HG03064 (cell line): Measurements from ENCODE around the gene HPD.
"Not testable (repeated sequence)": the region's sequence is repeated elsewhere in the genome, so short reads cannot be mapped to it uniquely, and the experiment has no call there.

Source experiments
- ATAC-seq: cut with Tn5 transposase; IDR thresholded peaks from one replicate; pipeline ENCODE4 v1.9.1; 2021; ENCODE audit warnings: low read depth; ENCODE audit not compliant: unreplicated experiment

The HPD gene

GRCh38 chr12:121801595-121802484 lies 56.8 kb downstream of the HPD start:
- no peak for ATAC-seq

- ATAC-seq = no peak
These were observed 57.7 kb downstream of the HPD start for GRCh38 chr12:121800694-121801594.

- no peak for ATAC-seq
These were observed 58.6 kb downstream of the HPD start for GRCh38 chr12:121799842-121800693.

GRCh38 chr12:121799156-121799841 lies 59.4 kb downstream of the HPD start:
- ATAC-seq = no peak

GRCh38 chr12:121798787-121799155 lies 59.9 kb downstream of the HPD start:
- no peak for ATAC-seq

- ATAC-seq = no peak
These were observed 60.5 kb downstream of the HPD start for GRCh38 chr12:121797937-121798786.

- ATAC-seq = no peak
These were observed 61.6 kb downstream of the HPD start for GRCh38 chr12:121796855-121797751.

- no peak for ATAC-seq
These were observed 63.4 kb downstream of the HPD start for GRCh38 chr12:121795034-121795968.

- peak; percentile 1 for ATAC-seq
These were observed 64.1 kb downstream of the HPD start for GRCh38 chr12:121794534-121795033.

GRCh38 chr12:121793838-121794533 lies 64.7 kb downstream of the HPD start:
- peak; percentile 48 for ATAC-seq

- ATAC-seq = peak; percentile 17
These were observed 65.2 kb downstream of the HPD start, which contains the start of gene RHOF for GRCh38 chr12:121793440-121793837. Gene RHOF, minus strand, starts transcription at chr12:121793688. Its CDS starts 55 bp downstream, at chr12:121793633.

GRCh38 chr12:121792607-121793439 lies 65.8 kb downstream of the HPD start:
- ATAC-seq = no peak

- no peak for ATAC-seq
These were observed 66.7 kb downstream of the HPD start for GRCh38 chr12:121791671-121792551.

GRCh38 chr12:121790785-121791184 lies 67.9 kb downstream of the HPD start:
- not testable (repeated sequence) for ATAC-seq
